SU-DHL-6 (cell line): ENCODE measurements around the gene HTR2B.

ENCODE experiments used
- EZH2phosphoT487 ChIP-seq: fragments of 200-600 bp; sonication (generic), shearing (Covaris generic); conservative IDR thresholded peaks from 2 replicates; pipeline ENCODE4 v1.6.1; 2018; ENCODE audit warnings: mild to moderate bottlenecking, antibody characterized with exemption, low read length, moderate library complexity, mixed read lengths
- TF ChIP-seq, protein P1 (sequence below): fragments of 200-600 bp; sonication (generic); IDR thresholded peaks from one replicate; pipeline ENCODE4 v1.5.1; 2017; ENCODE audit warnings: antibody characterized with exemption, mild to moderate bottlenecking, low read length, moderate library complexity; ENCODE audit not compliant: insufficient read depth, poor library complexity, severe bottlenecking

DNA sequence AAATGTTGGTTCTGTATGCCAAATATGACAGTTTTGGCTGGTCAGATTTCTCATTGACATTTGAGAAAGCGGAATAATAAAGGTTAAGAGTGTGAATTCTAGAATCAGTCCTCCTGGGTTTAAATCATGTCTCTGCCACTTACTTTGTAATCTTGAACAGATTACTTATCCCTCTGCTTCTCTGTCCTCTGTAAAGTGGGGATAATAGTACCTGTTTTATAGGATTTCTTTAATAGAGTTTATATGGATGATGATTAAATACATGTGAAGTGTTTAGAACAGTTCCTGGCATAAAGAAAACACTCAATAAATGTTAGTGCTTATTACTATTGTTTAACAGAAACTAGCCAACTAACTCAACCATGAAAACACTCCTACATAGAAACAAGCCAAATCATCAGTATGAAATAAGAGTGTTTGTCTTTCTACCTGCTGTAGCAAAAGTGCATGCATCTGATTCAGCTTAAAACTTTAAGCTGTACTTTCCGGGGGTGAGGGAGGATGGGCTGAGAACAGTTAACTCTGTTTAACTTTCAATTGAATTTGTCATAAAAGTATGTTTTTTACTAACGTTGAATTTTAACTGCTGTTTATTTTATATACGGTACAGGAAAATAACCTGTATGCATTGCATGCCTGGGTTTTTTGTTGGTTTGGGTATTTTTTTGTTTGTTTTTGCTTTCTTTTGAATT, 6.8 kb downstream of the HTR2B start:
- TF ChIP-seq, protein P1, sequence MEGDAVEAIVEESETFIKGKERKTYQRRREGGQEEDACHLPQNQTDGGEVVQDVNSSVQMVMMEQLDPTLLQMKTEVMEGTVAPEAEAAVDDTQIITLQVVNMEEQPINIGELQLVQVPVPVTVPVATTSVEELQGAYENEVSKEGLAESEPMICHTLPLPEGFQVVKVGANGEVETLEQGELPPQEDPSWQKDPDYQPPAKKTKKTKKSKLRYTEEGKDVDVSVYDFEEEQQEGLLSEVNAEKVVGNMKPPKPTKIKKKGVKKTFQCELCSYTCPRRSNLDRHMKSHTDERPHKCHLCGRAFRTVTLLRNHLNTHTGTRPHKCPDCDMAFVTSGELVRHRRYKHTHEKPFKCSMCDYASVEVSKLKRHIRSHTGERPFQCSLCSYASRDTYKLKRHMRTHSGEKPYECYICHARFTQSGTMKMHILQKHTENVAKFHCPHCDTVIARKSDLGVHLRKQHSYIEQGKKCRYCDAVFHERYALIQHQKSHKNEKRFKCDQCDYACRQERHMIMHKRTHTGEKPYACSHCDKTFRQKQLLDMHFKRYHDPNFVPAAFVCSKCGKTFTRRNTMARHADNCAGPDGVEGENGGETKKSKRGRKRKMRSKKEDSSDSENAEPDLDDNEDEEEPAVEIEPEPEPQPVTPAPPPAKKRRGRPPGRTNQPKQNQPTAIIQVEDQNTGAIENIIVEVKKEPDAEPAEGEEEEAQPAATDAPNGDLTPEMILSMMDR, result no peak
- TF ChIP-seq EZH2phosphoT487, result no peak
